Nucleus accumbens (tissue), 56 donors: ENCODE results near the gene OST4.
"Not testable (repeated sequence)": the region's sequence is repeated elsewhere in the genome, so short reads cannot be mapped to it uniquely, and the experiment has no call there.

Experiments
- DNase-seq, 56 donors: peaks; one replicate each; lab custom pipeline; 2025; lab: John Stamatoyannopoulos, UW

Gene OST4

DNA sequence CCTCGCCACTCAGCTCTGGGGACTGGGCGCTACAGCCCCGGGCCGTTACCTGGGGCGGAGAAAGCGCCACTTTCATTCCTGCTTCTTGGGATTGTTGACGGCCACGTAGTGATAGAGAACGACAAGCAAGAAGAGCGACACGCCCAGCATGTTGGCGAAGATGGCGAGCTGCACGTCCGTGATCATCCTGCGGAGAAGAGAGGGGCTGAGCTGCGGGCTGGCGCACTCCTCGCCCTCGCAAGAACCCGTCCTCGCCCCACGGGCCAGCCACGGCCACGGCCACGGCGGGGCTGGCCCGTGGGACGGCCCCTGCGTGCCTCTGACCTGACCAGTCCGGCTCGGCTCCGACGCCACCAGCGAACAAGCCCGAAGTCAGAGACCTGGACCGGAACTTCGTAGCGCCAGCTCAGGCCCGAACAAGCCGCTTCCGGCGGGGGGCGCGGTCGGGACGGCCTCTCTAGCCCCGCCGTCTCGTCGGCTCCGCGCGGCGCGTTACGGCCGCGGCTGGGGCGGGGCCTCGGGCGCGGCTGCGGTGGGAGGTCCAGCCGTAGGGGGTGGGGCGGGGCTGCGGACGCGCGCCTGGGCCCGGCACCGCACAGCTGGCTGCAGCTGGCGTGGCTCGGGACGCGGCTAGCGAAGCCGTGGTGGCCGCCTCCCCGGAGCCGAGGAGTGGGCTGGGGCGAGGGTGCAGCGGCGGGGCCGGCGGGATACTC, at the start of gene OST4:
OST4 (minus strand) TSS at position 378 of the 713 bp plus-strand sequence.
- peak; percentile 57 to 97 (median 91) for DNase-seq

DNA sequence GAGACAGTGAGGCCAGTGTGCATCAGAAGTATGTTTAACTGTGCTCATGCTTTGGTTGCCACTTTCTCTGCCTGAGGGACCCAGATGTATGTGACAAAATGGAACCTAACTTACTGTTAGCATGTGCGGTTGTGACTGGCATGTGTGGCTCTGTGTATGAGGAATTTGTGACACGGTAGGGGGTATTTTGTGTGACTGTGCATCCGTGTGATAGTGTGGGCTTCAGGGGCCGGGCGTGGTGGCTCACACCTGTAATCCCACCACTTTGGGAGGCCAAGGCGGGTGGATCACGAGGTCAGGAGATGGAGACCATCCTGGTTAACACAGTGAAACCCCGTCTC, 47.8 kb upstream of the OST4 start:
- DNase-seq: not testable (repeated sequence)

DNA sequence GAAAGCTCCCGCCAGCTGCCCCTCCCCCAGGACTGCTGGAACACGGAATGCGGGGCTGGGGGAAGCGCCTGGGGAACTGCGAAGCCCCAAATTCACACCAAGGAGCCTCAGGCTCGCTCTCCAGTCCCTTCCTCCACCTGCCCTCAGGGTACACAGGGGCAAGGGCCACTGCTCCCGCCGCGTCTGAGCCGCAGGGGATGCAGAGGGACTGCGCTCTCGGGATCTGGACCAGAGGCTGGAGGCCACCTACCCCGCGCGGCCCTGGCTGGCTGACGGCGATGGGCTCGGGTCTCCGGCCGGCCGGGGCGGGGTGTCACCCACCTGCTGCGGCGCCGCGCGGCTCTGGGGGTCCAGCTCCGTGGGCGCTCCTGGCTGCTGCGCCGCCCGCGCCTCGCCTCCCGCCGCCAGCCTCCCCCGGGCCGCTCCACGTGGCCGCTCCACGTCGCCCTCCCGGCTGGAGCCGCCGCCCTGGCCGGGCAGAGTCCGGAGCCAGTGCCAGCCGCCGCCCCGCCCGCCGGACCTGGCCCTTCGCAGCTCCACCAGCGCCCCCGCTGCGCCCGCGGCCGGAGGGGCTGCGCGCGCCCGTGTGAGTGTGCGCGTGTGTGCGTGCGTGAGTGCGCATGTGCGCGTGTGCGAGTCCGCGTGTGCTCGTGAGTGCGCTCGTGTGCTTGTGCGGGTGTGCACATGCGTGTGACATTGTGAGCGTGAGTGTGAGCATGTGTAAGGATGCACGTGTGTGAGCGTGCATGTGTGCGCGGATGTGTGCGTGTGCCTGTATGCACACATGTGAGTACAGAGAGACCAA, 47.3 kb upstream of the OST4 start, which contains the start of gene CGREF1:
CGREF1 (minus strand) TSS at position 604 of the 805 bp plus-strand sequence. CDS start 14,762 bp downstream, outside the sequence.
- peak in 14 of 56 donors; percentile 11 to 70 (median 20) for DNase-seq

GRCh38 chr2:27117995-27118524, 46.6 kb upstream of the OST4 start:
- peak in 2 of 56 donors; percentile 18 to 30 for DNase-seq

DNA sequence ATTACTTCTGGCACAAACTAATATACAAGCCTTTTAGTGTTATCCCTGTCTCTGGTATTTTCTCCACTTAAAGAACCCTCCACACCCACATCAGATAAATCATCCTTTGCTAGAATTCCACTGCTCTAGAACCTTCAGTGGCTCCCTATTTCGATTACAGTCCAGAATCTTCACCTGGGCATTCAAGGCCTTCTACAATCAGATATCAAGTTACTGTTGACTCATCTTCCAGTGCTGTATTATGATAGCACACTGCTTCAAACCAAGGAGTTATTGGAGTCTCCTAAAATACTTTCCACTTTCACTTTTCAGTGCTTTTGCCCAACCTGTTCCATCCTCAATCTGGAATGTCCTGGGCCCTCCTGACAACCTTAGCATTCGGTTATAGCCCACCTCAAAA, 44.1 kb upstream of the OST4 start:
- DNase-seq: no peak

- not testable (repeated sequence) for DNase-seq
These were observed 40.1 kb upstream of the OST4 start for GRCh38 chr2:27111392-27112078.

DNA sequence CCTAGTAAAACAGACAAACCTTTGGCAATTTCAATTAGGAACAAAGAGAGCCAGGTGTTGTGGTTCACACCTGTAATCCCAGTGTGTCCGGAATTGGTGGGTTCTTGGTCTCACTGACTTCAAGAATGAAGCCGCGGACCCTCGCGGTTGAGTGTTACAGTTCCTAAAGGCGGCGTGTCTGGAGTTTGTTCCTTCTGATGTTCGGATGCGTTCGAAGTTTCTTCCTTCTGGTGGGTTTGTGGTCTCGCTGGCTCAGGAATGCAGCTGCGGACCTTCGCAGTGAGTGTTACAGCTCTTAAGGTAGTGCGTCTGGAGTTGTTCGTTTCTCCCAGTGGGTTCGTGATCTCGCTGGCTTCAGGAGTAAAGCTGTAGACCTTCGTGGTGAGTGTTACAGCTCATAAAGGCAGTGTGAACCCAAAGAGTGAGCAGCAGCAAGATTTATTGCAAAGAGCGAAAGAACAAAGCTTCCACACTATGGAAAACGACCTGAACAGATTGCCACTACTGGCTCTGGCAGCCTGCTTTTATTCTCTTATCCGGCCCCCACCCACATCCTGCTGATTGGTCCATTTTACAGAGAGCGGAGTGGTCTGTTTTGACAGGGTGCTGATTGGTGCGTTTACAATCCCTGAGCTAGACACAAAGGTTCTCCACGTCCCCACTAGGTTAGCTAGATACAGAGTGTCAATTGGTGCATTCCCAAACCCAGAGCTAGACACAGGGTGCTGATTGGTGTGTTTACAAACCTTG, 39.3 kb upstream of the OST4 start:
- DNase-seq: not testable (repeated sequence)

- DNase-seq: no peak
These were observed 37.6 kb upstream of the OST4 start for GRCh38 chr2:27109083-27109482.

GRCh38 chr2:27108221-27108620, 36.8 kb upstream of the OST4 start:
- DNase-seq: no peak

DNA sequence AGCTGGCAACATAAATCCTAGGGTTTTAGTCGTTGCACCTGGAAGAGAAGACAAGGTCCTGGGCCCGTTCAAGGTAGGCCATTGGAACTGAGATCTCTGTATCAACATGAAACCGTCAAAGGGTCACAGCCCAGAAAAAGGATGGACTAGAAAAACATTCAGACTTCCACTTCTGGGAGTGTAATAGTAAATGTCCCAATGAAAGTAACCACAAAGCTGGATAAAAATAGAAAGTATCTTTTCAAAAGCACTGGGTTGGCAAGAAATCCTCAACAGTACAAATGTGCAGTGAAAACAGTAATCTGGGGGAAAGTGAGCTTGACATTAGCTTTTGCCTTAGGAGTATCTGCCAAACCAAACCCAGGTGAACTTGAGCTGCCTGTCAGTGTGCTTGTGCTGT, 34.5 kb upstream of the OST4 start:
- DNase-seq: no peak

GRCh38 chr2:27102329-27102728, 30.9 kb upstream of the OST4 start:
- DNase-seq: no peak

- DNase-seq: no peak
These were observed 28.6 kb upstream of the OST4 start for GRCh38 chr2:27100036-27100435.

- no peak for DNase-seq
These were observed 28.0 kb upstream of the OST4 start for GRCh38 chr2:27099334-27099955.

GRCh38 chr2:27097341-27097740, 25.9 kb upstream of the OST4 start:
- DNase-seq: no peak

DNA sequence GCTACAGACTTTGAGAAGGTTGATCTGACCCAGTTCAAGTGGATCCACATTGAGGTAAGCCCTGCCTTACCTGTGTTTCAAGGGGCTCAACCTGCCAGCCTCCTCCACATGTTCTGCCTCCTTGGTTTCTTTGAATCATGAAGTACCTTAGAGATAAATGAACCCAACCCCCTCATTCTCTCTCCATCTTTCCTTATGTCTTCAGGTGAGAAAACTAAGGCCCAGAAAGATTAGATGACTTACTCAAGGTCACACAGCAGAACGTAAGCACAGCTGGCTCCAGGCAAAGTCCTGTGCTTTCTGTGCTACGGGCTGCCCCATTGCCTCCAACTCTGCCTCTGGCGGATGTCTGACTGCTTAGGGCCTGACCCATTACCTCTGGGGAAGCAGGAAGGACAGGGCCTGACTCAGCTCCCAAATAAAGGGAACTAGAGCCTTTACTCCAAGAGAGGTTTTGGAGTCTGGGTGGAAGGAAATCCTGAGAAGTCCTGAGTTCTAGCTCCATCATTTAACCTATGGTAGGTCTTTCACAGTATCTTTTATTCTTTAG, 25.4 kb upstream of the OST4 start:
- DNase-seq: no peak

DNA sequence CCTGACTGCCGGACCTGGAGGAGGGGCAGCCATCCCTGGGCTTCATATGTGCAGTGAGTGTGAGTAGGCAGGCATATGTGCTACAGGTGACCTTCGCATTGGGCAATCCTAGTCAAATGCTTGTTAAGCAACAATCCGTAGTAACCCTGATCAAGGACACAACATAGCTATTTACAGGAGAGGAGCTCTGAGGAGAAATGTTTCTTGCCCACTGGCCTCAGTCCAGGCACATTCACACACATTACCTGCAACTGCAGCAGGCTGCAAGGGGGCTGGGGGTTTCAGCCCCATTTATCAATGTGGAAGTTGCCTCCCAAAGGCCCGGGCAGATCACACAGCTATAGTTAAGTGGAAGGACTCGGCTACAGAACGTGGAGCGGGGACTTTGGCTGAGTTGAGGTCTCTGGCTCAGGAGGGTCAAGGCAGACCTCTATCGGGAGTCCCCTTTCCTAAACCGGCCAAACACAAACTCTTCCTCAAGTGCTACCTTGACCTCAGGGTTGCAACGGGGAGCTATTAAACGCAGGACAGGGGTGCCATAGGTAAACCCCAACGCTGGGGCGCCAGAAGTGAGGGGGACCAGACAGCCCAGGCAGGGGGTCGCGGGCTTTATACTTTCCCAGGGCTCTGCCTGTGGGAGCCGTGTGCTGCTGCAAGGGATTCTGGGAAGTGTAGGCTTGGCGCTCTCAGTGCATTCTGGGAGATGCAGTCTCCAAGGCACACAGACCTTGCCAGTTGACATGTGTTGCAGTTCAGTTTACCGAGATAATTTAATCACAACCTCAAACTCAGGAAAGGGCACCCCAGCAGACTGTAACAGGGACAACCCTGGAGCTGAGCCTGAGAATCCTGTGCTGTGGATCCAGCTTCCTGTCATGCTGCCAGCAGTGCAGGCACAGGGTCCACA, 24.5 kb upstream of the OST4 start:
- DNase-seq: peak in 47 of 56 donors; percentile 14 to 83 (median 58)

- DNase-seq: no peak
These were observed 23.9 kb upstream of the OST4 start for GRCh38 chr2:27095427-27095744.

DNA sequence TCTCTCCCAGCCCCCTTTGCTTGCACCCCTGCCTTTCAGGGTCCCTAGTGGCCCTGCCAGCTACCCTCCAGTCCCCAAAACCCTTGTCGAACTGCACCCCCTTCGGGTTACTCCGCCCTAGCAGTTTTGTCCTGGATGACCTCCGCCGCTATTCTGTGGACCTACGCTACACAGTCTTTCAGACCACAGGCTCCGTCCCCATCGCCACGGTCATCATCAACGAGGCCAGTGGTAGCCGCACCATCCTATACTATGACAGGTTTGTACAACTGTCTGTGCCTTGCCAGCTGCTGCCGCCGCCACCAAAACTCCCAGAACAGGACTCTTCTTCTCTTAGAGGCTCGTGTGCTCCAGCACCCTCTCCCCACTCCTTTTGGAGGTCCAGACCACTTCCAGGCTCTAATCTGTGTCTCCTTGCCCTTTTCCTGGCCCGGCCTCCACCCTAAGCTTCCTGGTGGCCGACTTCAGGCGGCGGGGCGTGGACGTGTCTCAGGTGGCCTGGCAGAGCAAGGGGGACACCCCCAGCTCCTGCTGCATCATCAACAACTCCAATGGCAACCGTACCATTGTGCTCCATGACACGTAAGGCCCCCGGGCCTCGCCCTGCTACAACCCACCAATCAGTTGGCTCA, 23.0 kb upstream of the OST4 start:
- no peak for DNase-seq
